Measurements from ENCODE around the gene ECI1. TPM values are rescaled to one million over a fixed set of nuclear protein-coding genes. Genes with fewer than 3 reads are reported as not detected.
"Not testable (repeated sequence)": the region's sequence is repeated elsewhere in the genome, so short reads cannot be mapped to it uniquely, and the experiment has no call there.

The ECI1 gene
- polyA plus RNA-seq, 1 donor: 65.3 TPM

DNA sequence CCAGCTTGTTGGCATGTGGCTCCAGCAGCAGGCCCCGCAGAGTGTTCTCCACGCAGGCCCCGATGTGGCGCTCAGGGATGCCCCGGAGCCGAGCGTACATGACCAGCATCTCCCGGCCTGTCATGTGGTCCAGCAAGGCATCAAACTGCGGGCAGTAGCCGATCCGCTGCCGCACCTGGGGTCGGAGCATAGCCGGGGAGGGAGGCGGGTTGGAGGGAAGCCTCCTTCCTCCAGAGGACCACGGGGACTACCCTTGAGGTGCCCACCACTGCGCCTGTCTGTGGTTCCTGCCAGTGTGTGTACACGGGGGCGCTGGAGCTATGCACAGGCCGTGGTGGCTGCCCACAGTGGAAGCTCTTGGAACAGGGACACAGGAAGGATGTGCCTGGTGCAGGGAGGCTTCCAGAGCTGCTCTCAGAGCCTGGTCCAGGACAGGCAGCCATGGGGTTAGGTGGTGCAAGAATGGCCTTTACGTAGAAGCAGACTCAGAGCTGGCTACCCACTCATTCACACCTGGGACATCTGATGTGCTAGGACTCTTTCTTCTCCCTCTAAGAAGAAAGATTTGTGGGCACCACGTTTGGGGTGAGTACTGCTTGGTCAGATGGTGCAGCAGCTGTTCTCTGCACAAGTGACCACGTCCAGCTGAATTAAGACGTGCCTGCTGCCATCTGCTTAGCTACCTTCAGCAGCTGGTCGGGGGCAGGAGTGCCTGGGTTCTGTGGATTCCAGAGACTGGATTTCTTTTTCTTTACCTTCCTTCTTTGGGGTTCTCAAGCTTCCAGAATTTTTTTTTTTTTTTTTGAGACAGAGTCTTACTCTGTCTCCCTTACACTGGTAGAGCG, 27.8 kb upstream of the ECI1 start:
- DNase-seq: no peak

DNA sequence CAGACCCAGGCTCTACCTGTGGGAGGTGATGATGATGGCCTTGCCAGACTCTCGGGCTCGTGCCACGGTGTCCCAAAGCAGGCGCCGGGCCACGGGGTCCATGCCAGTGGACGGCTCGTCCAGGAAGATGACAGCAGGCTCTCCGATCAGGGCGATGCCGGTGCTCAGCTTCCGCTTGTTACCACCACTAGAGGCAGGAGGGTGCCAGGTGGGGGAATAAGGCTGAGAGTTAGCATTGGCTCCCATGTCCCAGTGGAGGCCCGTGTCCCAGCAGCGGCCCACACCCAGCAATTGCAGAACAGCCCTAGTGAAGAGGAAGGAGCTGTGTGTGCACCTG, 26.9 kb upstream of the ECI1 start:
- DNase-seq: no peak

- DNase-seq: no peak
Measured at GRCh38 chr16:2277466-2278271, 26.3 kb upstream of the ECI1 start.

- no peak for DNase-seq
Measured at GRCh38 chr16:2276368-2277195, 25.2 kb upstream of the ECI1 start.

- no peak for DNase-seq
Measured at GRCh38 chr16:2275476-2276367, 24.3 kb upstream of the ECI1 start.

- DNase-seq: no peak
Measured at GRCh38 chr16:2273931-2274330, 22.5 kb upstream of the ECI1 start.

DNA sequence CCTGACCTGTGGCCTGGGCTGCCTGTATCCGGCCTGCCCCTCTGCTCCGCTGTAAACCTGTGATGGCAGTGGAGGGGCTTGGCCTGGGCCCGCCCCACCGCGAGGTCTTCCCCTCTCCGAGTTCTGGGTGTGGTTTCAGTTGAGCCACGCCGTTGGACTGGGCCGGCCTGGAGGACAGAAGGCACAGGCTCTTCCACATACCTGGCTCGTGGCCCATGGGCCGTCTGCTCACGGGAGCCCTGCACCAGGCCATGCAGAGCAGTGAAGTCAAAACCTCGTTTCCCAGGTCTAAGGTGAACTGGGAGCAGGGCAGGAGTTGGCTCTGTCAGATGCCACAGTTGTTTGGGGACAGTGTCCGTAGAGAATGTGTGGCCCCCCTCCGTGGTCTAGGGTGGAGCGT, 22.1 kb upstream of the ECI1 start:
- no peak for DNase-seq

DNA sequence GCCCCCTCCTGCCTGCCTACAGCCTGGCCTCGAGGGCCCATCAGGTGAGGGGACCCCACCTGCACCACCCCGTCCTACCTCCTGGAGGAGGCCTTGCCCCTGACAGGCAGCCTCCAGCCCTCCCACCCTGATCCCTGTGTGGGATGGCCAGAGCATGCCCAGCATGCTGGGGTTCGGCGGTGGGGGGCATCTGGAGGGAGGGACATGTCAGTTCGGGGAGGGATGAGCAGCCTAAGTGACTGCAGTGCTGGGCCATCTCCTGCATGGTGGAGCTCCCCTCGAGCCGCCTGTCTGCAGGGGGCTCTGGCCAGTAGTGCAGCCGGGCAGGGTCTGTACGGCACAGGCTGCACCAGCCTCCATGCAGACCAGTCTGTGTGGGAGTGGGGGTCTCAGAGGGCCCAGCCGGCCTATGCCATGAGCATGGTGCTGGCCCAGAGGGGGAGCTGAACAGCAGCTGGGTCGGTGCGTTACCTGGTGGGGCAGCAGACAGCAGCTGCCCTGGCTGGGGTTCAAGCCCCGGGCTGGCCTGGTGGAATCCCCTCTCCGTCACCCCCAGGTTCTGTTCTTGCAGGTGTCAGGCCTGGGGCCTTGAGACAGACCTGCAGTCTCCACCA, 20.6 kb upstream of the ECI1 start:
- no peak for DNase-seq

GRCh38 chr16:2270588-2271470, 19.4 kb upstream of the ECI1 start:
- no peak for DNase-seq

- no peak for DNase-seq
Measured at GRCh38 chr16:2270070-2270462, 18.7 kb upstream of the ECI1 start.

- DNase-seq: peak; percentile 100
Measured at GRCh38 chr16:2267913-2268666, 16.7 kb upstream of the ECI1 start, which contains the start of gene RNPS1. TSS of gene RNPS1 (minus strand) at chr16:2268126. CDS start at chr16:2264643, 3,483 bp downstream.

DNA sequence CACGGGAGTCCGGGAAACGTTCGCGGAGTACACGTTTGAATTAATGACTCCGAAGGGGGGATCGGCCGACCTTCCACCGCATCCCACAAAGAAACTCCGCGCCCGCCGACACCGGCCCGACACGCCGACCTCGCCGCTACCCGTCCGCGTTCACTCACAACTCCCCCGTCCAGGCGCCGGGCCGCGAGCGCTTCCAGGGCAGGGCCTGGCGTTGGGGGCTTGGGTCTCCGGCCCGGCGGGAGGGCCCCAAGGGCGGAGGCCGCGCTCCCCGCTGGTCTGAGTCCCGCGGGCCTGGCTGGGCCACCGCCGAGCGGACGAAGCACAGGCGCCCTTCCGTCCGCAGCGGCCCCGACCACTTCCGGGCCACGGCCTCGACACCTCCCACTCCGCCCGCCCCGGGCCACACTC, 16.1 kb upstream of the ECI1 start:
- not testable (repeated sequence) for DNase-seq

- DNase-seq: not testable (repeated sequence)
Measured at GRCh38 chr16:2266887-2267286, 15.5 kb upstream of the ECI1 start.

DNA sequence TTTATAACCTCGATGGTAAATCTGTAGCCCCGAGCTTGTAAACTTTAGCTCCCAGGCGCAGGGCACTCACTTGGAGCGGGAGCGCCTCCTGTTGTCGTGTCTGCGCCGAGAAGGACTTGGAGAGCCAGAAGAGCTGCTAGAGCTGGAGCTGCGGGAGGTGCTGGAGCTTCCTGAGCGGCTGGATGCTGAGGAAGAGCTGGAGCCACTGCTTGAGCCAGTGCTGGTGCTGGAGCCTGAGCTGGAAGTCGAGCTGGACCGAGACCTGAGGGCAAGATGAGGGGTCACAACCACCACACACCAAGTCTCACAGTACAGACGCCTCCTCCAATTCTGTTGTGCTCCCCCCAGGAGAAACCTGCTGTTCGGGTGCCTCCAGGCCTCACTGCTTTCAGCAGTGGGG, 11.6 kb upstream of the ECI1 start:
- DNase-seq: not testable (repeated sequence)

DNA sequence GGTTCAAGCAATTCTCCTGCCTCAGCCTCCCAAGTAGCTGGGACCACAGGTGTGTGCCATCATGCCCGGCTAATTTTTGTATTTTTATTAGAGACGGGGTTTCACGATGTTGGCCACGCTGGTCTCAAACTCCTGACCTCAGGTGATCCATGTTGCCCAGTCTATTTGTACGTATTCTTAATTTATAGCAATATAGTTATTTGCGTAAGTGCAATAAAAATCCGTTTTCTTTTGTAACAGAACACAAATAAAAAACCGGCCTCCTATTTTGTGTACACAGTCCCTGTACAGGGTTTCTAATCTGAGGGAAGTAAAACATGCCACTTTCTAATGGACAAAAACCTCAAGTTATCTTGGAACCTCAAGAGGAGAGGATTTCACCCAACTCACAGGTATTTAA, 8.9 kb upstream of the ECI1 start:
- DNase-seq: no peak

- not testable (repeated sequence) for DNase-seq
Measured at GRCh38 chr16:2258530-2258929, 7.1 kb upstream of the ECI1 start.

GRCh38 chr16:2257726-2258125, 6.3 kb upstream of the ECI1 start:
- DNase-seq: no peak

- no peak for DNase-seq
Measured at GRCh38 chr16:2256531-2257140, 5.2 kb upstream of the ECI1 start.

- no peak for DNase-seq
Measured at GRCh38 chr16:2253293-2253692, 1.9 kb upstream of the ECI1 start.

Data from hindlimb muscle (tissue), 1 donor.